Ishikawa (cell line): ENCODE measurements around the gene CELF2.

ENCODE experiments used
- EGR1 ChIP-seq: IDR thresholded peaks from 2 replicates; pipeline ENCODE4 v1.6.1; 2012
- EP300 ChIP-seq: IDR thresholded peaks from 2 replicates; pipeline ENCODE4 v1.6.1; 2012; ENCODE audit warnings: borderline replicate concordance
- FOXM1 ChIP-seq: IDR thresholded peaks from 2 replicates; pipeline ENCODE4 v1.6.1; 2012; ENCODE audit warnings: low read depth, borderline replicate concordance
- NFIC ChIP-seq: IDR thresholded peaks from 2 replicates; pipeline ENCODE4 v1.6.1; 2012
- RAD21 ChIP-seq: IDR thresholded peaks from 2 replicates; pipeline ENCODE4 v1.6.1; 2012; ENCODE audit warnings: low read depth
- TAF1 ChIP-seq: IDR thresholded peaks from 2 replicates; pipeline ENCODE4 v1.6.1; 2012; ENCODE audit warnings: low read depth, mild to moderate bottlenecking
- YY1 ChIP-seq: IDR thresholded peaks from 2 replicates; pipeline ENCODE4 v1.6.1; 2012; ENCODE audit warnings: low read depth
- TF ChIP-seq, protein P1 (sequence below): IDR thresholded peaks from 2 replicates; pipeline ENCODE4 v1.6.1; 2012

DNA sequence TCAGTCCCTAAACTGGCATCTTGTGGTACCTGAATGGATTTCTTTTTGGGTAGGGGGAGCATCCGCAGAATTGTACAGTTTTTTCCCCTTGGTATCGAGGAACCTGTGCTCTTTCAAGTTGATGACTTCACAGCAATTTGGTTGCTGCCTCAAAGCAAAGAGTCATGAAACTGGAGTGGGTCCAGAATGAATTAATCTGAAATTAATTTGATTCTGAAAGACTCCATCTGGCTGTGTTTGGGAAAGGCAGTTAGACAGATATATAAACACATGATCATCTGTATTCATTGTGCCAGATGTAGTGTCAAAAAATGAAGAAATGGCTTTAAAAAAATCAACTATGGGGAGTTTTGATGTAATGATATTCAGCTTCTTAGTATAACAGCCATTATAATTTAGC, 136.1 kb downstream of the CELF2 start:
- TF ChIP-seq YY1 (no peak), FOXM1 (no peak), EP300 (no peak), NFIC (no peak), RAD21 (no peak), TAF1 (no peak), EGR1 (no peak)
- TF ChIP-seq, protein P1, sequence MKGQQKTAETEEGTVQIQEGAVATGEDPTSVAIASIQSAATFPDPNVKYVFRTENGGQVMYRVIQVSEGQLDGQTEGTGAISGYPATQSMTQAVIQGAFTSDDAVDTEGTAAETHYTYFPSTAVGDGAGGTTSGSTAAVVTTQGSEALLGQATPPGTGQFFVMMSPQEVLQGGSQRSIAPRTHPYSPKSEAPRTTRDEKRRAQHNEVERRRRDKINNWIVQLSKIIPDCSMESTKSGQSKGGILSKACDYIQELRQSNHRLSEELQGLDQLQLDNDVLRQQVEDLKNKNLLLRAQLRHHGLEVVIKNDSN, result no peak
